K562 (cell line): Measurements from ENCODE around the gene PSMG3. TPM values are rescaled to one million over a fixed set of nuclear protein-coding genes. Genes with fewer than 3 reads are reported as not detected.
A peak's percentile ranks its signal among the peaks of the same experiment; 100 is the strongest.

Experiments used
- CBFB ChIP-seq: sonication (generic); formaldehyde crosslinking; IDR thresholded peaks from 2 replicates; pipeline ENCODE4 v1.4.0; 2020; ENCODE audit warnings: mild to moderate bottlenecking, missing genetic modification reagents
- CBX8 ChIP-seq: fragments of 200-600 bp; sonication (generic); IDR thresholded peaks from 2 replicates; pipeline ENCODE4 v1.6.1; 2012; ENCODE audit warnings: borderline replicate concordance, mixed run types, low read depth, mild to moderate bottlenecking, moderate library complexity, mixed read lengths, low read length, control low read depth, inconsistent platforms; ENCODE audit not compliant: poor library complexity, severe bottlenecking; ENCODE audit errors: extremely low read depth
- CC2D1A ChIP-seq: fragments of 450-650 bp; IDR thresholded peaks from 2 replicates; pipeline ENCODE4 v1.6.1; 2017; ENCODE audit warnings: mild to moderate bottlenecking
- DPF2 ChIP-seq: fragments of 450-650 bp; IDR thresholded peaks from 2 replicates; pipeline ENCODE4 v1.6.1; 2016
- ERF ChIP-seq: fragments of 450-650 bp; formaldehyde crosslinking; IDR thresholded peaks from 2 replicates; pipeline ENCODE4 v1.4.0; 2020; ENCODE audit warnings: mild to moderate bottlenecking, mixed read lengths
- FIP1L1 ChIP-seq: fragments of 200-400 bp; formaldehyde crosslinking; IDR thresholded peaks from 2 replicates; pipeline ENCODE4 v1.6.1; 2018; ENCODE audit warnings: mild to moderate bottlenecking, low read depth, low read length; ENCODE audit not compliant: poor library complexity, severe bottlenecking
- GABPB1 ChIP-seq: sonication (generic); formaldehyde crosslinking; IDR thresholded peaks from 2 replicates; pipeline ENCODE4 v1.8.0; 2022; ENCODE audit warnings: mild to moderate bottlenecking, missing genetic modification reagents
- MTF1 ChIP-seq: fragments of 250-450 bp; sonication (Bioruptor Pico); IDR thresholded peaks from 2 replicates; pipeline ENCODE4 v1.9.0; 2021; ENCODE audit warnings: moderate library complexity, mild to moderate bottlenecking, inconsistent platforms, borderline replicate concordance
- PHF21A ChIP-seq: fragments of 450-650 bp; IDR thresholded peaks from 2 replicates; pipeline ENCODE4 v1.6.1; 2017; ENCODE audit warnings: low read depth, borderline replicate concordance
- POLR2B ChIP-seq: fragments of 450-650 bp; IDR thresholded peaks from 2 replicates; pipeline ENCODE4 v1.6.1; 2018; ENCODE audit warnings: low read depth; ENCODE audit not compliant: partially characterized antibody
- PRMT5 ChIP-seq: sonication (generic); formaldehyde crosslinking; IDR thresholded peaks from 2 replicates; pipeline ENCODE4 v1.5.0; 2020; ENCODE audit warnings: missing genetic modification reagents
- RB1 ChIP-seq: fragments of 450-650 bp; IDR thresholded peaks from 2 replicates; pipeline ENCODE4 v1.6.1; 2017; ENCODE audit warnings: low read depth, mild to moderate bottlenecking
- RBM39 ChIP-seq: fragments of 200-400 bp; formaldehyde crosslinking; optimal IDR thresholded peaks from 2 replicates; pipeline ENCODE3; 2018; ENCODE audit warnings: low read depth, low read length
- SIX5 ChIP-seq, 2 experiments: IDR thresholded peaks; 2 replicates each; pipeline ENCODE4 v1.6.1; 2011; ENCODE audit warnings: low read length in 2 of 2, borderline replicate concordance in 1 of 2, low read depth in 1 of 2, mild to moderate bottlenecking in 1 of 2, moderate library complexity in 1 of 2; ENCODE audit not compliant: insufficient read depth in 1 of 2
- XRCC4 ChIP-seq: IDR thresholded peaks from one replicate; pipeline ENCODE4 v1.6.1; 2011; ENCODE audit not compliant: insufficient read depth, insufficient read length; ENCODE audit errors: extremely low read depth
- ZBTB8A ChIP-seq: fragments of 450-650 bp; IDR thresholded peaks from 2 replicates; pipeline ENCODE4 v1.6.1; 2018; ENCODE audit warnings: mild to moderate bottlenecking, moderate library complexity; ENCODE audit not compliant: partially characterized antibody
- ZNF212 ChIP-seq: fragments of 450-650 bp; formaldehyde crosslinking; IDR thresholded peaks from 2 replicates; pipeline ENCODE4 v1.4.0; 2020; ENCODE audit warnings: mild to moderate bottlenecking
- ZNF436 ChIP-seq: fragments of 250-450, 450-650 bp; sonication (Bioruptor Pico); formaldehyde crosslinking; IDR thresholded peaks from 2 replicates; pipeline ENCODE4 v1.7.0; 2020; ENCODE audit warnings: mild to moderate bottlenecking
- polyA plus RNA-seq, 8 experiments: library from polyadenylated mRNA; depleted of rRNA in 4 of 8; stranded (reverse) in 5 of 8; unstranded in 3 of 8; fragments of >200 nt; fragmentation: Nextera tagmentation in 2 of 8; fragmentation: Illumina TruSeq in 1 of 8; extraction: Ambion mirVana in 2 of 8; extraction: Trizol in 1 of 8; gene quantifications; 2 replicates each; pipeline versions ENCODE4 v1.2.1 to v1.2.3, GENCODE V29; 2011 to 2014; ENCODE audit warnings: inconsistent platforms in 1 of 8, missing spikeins in 1 of 8
- total RNA-seq, 7 experiments: library from RNA; depleted of rRNA in 6 of 7; stranded (reverse); fragments of >200 nt in 6 of 7; fragmentation: Illumina TruSeq in 2 of 7; extraction: Trizol in 2 of 7; gene quantifications; 2 replicates each; pipeline versions ENCODE4 v1.2.1 to v1.2.3, GENCODE V29; 2011 to 2021; ENCODE audit warnings: low replicate concordance in 1 of 7
- TF ChIP-seq, protein P1 (sequence below): fragments of 250-450 bp; sonication (Bioruptor Pico); IDR thresholded peaks from 2 replicates; pipeline ENCODE4 v1.5.0; 2021; ENCODE audit warnings: mild to moderate bottlenecking, moderate library complexity
- TF ChIP-seq, protein P2 (sequence below): fragments of 250-450 bp; sonication (Bioruptor Pico); IDR thresholded peaks from 2 replicates; pipeline ENCODE4 v1.5.0; 2020; ENCODE audit warnings: mild to moderate bottlenecking
- TF ChIP-seq, protein P3 (sequence below): fragments of 250-450 bp; sonication (Bioruptor Pico); IDR thresholded peaks from 2 replicates; pipeline ENCODE4 v1.4.0; 2020; ENCODE audit warnings: mild to moderate bottlenecking, moderate library complexity

Gene PSMG3
- total and polyA plus RNA-seq, 9 of the 15 experiments (the other 6 are each of a cell fraction or from before 2014, with no cell fraction given): 34.8 to 122 (median 80.1) TPM

DNA sequence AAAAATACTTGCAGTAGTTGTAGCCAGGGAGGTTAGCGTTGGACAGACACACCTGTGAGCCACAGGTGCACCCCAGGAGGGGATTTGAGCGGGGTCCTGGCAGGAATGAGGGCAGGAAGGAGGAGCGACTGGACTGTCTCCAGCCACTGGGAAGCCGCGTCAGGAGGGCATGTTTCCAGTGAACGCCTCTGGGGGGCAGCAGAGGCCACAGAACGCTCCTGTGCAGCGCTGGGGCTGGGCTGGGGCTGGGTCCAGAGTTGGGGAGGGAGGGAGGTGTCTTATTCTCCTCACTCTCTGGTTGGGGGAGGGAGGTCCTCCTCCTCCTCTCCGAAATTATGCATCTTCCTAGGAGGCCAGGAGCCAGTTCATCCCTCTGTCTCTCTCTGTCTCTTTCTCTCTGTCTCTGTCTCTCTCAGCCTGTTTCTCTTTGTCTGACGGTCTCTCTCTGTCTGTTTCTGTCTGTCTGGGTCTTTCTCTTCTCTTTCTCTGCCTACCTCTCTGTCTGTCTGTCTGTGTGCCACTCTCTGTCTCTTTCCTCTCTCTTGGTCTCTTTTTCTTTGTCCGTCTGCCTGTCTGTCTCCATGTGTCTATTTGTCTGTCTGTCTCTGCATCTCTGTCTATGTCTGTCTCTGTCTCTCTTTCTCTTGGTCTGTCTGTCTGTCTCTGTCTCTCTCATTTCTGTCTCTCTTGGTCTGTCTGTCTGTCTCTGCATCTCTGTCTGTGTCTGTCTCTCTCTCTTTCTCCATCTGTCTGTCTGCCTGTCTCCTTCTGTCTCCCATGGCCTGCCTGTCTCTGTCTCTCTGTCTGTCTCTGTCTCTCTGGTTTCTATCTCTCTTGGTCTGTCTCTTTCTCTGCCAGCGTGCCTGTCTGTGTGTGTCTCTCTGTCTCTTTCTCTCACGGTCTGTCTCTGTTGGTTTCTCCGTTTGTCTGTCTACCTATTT lies 9.9 kb upstream of the PSMG3 start (continued):
- TF ChIP-seq, protein P1, sequence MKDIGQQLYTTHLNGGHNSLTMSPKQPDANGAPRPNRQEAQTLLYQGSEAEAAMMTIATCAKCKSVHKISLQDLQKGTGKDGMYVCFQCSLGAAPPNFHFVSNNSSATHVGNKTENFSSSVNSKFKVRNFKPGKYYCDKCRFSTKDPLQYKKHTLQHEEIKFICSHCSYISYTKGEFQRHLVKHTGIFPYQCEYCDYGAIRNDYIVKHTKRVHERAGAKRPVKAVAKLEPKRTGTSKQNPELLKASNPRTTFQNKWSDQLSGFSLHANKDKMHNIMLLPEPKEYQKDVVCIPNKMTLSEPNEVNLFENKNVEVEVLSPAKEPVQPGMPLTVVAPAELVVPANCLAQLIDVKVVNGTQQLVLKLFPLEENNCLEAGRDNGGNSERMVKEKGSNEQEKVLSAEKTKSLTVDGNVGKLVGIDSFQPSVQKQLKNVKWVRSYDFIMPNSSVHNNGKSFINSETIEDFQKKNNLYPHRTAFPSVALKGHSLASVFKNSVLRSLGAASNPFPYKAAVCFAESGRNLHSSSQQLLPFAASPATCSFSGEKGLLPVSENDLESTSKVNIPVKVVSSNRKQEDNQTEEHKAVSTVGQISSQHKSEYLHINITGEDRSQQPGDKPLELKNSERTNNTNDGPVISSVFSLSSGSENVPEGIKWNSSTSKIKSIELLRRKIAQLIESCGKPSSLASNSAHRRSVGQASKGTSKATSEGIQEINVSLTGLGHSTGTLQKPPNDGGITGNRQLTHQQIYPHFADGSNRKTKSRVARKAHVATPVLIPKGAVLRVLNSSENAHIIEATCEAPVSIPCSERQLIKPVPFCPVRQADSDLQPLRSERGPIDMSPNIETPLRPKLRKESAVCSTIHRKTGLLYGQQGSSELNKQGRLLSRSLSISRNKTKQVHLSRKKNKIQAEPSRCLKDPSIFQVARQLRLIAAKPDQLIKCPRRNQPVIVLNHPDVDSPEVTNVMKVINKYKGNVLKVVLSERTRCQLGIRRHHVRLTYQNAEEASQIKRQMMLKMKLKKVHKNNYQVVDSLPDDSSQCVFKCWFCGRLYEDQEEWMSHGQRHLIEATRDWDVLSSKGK (CRISPR knock-in tag): no peak
- TF ChIP-seq POLR2B (no peak), CBX8 (no peak), PRMT5 (no peak), ZNF436 (CRISPR knock-in tag) (no peak), CBFB (no peak), SIX5 (IDR thresholded peaks at IDR 0.05; ENCODE audit: borderline replicate concordance in 1 of 2, insufficient read depth in 1 of 2, low read depth in 1 of 2, low read length in 2 of 2) (no peak), ERF (CRISPR knock-in tag) (no peak), DPF2 (no peak; the same call in 1 of the 2 replicates), GABPB1 (CRISPR knock-in tag) (peak; percentile 54; the same call in 1 of the 2 replicates), ZBTB8A (no peak), XRCC4 (no peak), MTF1 (CRISPR knock-in tag) (no peak), RBM39 (no peak), FIP1L1 (no peak), PHF21A (no peak), RB1 (peak; percentile 45; the same call in 1 of the 2 replicates), ZNF212 (CRISPR knock-in tag) (no peak), CC2D1A (peak; percentile 80)
- TF ChIP-seq, protein P2, sequence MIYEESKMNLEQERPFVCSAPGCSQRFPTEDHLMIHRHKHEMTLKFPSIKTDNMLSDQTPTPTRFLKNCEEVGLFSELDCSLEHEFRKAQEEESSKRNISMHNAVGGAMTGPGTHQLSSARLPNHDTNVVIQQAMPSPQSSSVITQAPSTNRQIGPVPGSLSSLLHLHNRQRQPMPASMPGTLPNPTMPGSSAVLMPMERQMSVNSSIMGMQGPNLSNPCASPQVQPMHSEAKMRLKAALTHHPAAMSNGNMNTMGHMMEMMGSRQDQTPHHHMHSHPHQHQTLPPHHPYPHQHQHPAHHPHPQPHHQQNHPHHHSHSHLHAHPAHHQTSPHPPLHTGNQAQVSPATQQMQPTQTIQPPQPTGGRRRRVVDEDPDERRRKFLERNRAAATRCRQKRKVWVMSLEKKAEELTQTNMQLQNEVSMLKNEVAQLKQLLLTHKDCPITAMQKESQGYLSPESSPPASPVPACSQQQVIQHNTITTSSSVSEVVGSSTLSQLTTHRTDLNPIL: no peak
- TF ChIP-seq, protein P3, sequence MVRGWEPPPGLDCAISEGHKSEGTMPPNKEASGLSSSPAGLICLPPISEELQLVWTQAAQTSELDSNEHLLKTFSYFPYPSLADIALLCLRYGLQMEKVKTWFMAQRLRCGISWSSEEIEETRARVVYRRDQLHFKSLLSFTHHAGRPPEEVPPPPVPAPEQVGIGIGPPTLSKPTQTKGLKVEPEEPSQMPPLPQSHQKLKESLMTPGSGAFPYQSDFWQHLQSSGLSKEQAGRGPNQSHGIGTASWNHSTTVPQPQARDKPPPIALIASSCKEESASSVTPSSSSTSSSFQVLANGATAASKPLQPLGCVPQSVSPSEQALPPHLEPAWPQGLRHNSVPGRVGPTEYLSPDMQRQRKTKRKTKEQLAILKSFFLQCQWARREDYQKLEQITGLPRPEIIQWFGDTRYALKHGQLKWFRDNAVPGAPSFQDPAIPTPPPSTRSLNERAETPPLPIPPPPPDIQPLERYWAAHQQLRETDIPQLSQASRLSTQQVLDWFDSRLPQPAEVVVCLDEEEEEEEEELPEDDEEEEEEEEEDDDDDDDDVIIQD (CRISPR knock-in tag): no peak
